ENCODE data around the gene COL4A6. TPM values are rescaled to one million over a fixed set of nuclear protein-coding genes. Genes with fewer than 3 reads are reported as not detected.

Gene COL4A6
- total and polyA plus RNA-seq, 2 experiments from 2014 or later = 0.11 TPM; not detected in 1

GRCh38 chrX:108316456-108316855 is 121.8 kb downstream of the COL4A6 start:
- DNase-seq = no peak
- H3K4me2 ChIP-seq (ENCODE audit: unreplicated experiment) = no peak overlapping the region
- H2AFZ ChIP-seq = no peak overlapping the region
- no peaks in the 10 kb centered on the region for H3K36me3 ChIP-seq (ENCODE audit: low read depth)
- peaks cover 16% of the 10 kb centered on the region for H3K4me1 ChIP-seq (ENCODE audit: insufficient read depth)
- no peaks in the 10 kb centered on the region for H3K9me3 ChIP-seq (ENCODE audit: low read depth)
- H3K27me3 ChIP-seq (replicated peaks; ENCODE audit: insufficient read depth) = no peaks in the 10 kb centered on the region
- H3F3A ChIP-seq (ENCODE audit: insufficient read depth) = peaks cover 11% of the 10 kb centered on the region
- no peak overlapping the region for H3K4me3 ChIP-seq
- H3K9ac ChIP-seq = no peak overlapping the region
- no peaks in the 10 kb centered on the region for H3K9me2 ChIP-seq (ENCODE audit: insufficient read depth)
- in situ Hi-C loops (cut with MboI) = no loop called here
- 82 to 100% methylated on average over 1 of the region's 1 CpG for WGBS, 2 experiments (ENCODE audit: low coverage in 1 of 2, low lambda C conversion rate in 2 of 2, missing lambda C conversion rate in 2 of 2)
- H4K20me1 ChIP-seq (ENCODE audit: insufficient read depth) = no peaks in the 10 kb centered on the region
- H3K79me2 ChIP-seq (ENCODE audit: insufficient read depth) = no peaks in the 10 kb centered on the region
- TF ChIP-seq EZH2 (IDR thresholded peaks at IDR 0.05; ENCODE audit: insufficient read depth, poor library complexity, severe bottlenecking) (no peak), EZH2phosphoT487 (IDR thresholded peaks at IDR 0.05; ENCODE audit: insufficient read depth, low read depth) (no peak)
- no peak overlapping the region for H3K27ac ChIP-seq

GRCh38 chrX:108313669-108314068 is 124.6 kb downstream of the COL4A6 start:
- Histone ChIP-seq H3K4me3 (no peak overlapping the region), H2AFZ (no peak overlapping the region), H3K4me2 (ENCODE audit: unreplicated experiment) (peak overlapping the region; percentile 42), H3K27ac (no peak overlapping the region), H3K9ac (no peak overlapping the region), H3F3A (ENCODE audit: insufficient read depth) (peaks cover 11% of the 10 kb centered on the region), H3K79me2 (ENCODE audit: insufficient read depth) (no peaks in the 10 kb centered on the region), H3K9me3 (ENCODE audit: low read depth) (no peaks in the 10 kb centered on the region), H4K20me1 (ENCODE audit: insufficient read depth) (no peaks in the 10 kb centered on the region), H3K4me1 (ENCODE audit: insufficient read depth) (peaks cover 16% of the 10 kb centered on the region), H3K9me2 (ENCODE audit: insufficient read depth) (no peaks in the 10 kb centered on the region), H3K27me3 (replicated peaks; ENCODE audit: insufficient read depth) (no peaks in the 10 kb centered on the region), H3K36me3 (ENCODE audit: low read depth) (no peaks in the 10 kb centered on the region)
- in situ Hi-C loops (cut with MboI) = no loop called here
- TF ChIP-seq EZH2phosphoT487 (IDR thresholded peaks at IDR 0.05; ENCODE audit: insufficient read depth, low read depth) = no peak
- no peak for TF ChIP-seq EZH2 (IDR thresholded peaks at IDR 0.05; ENCODE audit: insufficient read depth, poor library complexity, severe bottlenecking)
- DNase-seq = peak; percentile 65
- WGBS, 2 experiments (ENCODE audit: low coverage in 1 of 2, low lambda C conversion rate in 2 of 2, missing lambda C conversion rate in 2 of 2) = 0% methylated on average over 1 of the region's 1 CpG

- in situ Hi-C loops (cut with MboI) = no loop called here
- H3K9me3 ChIP-seq (ENCODE audit: low read depth) = no peaks in the 10 kb centered on the region
- no peaks in the 10 kb centered on the region for H3K27me3 ChIP-seq (replicated peaks; ENCODE audit: insufficient read depth)
- peaks cover 11% of the 10 kb centered on the region for H3F3A ChIP-seq (ENCODE audit: insufficient read depth)
- 0 to 8% methylated on average over 1 of the region's 1 CpG for WGBS, 2 experiments (ENCODE audit: low coverage in 1 of 2, low lambda C conversion rate in 2 of 2, missing lambda C conversion rate in 2 of 2)
- H3K9ac ChIP-seq = no peak overlapping the region
- no peak overlapping the region for H3K4me3 ChIP-seq
- no peak overlapping the region for H2AFZ ChIP-seq
- no peaks in the 10 kb centered on the region for H4K20me1 ChIP-seq (ENCODE audit: insufficient read depth)
- TF ChIP-seq EZH2phosphoT487 (IDR thresholded peaks at IDR 0.05; ENCODE audit: insufficient read depth, low read depth) = no peak
- TF ChIP-seq EZH2 (IDR thresholded peaks at IDR 0.05; ENCODE audit: insufficient read depth, poor library complexity, severe bottlenecking) = no peak
- DNase-seq = peak; percentile 80
- no peaks in the 10 kb centered on the region for H3K9me2 ChIP-seq (ENCODE audit: insufficient read depth)
- H3K4me2 ChIP-seq (ENCODE audit: unreplicated experiment) = peak overlapping the region; percentile 42
- H3K79me2 ChIP-seq (ENCODE audit: insufficient read depth) = no peaks in the 10 kb centered on the region
- peak overlapping the region; percentile 45 for H3K27ac ChIP-seq
- H3K36me3 ChIP-seq (ENCODE audit: low read depth) = no peaks in the 10 kb centered on the region
- peaks cover 16% of the 10 kb centered on the region for H3K4me1 ChIP-seq (ENCODE audit: insufficient read depth)
These were observed 125.3 kb downstream of the COL4A6 start for GRCh38 chrX:108312957-108313356.

- Histone ChIP-seq H3K27me3 (replicated peaks; ENCODE audit: insufficient read depth) (no peaks in the 10 kb centered on the region), H3K36me3 (ENCODE audit: low read depth) (no peaks in the 10 kb centered on the region), H3K9me2 (ENCODE audit: insufficient read depth) (no peaks in the 10 kb centered on the region), H3K79me2 (ENCODE audit: insufficient read depth) (no peaks in the 10 kb centered on the region), H3K4me2 (ENCODE audit: unreplicated experiment) (peak overlapping the region; percentile 20), H3K9me3 (ENCODE audit: low read depth) (no peaks in the 10 kb centered on the region), H3K4me3 (no peak overlapping the region), H3K4me1 (ENCODE audit: insufficient read depth) (peaks cover 16% of the 10 kb centered on the region), H4K20me1 (ENCODE audit: insufficient read depth) (no peaks in the 10 kb centered on the region), H3K9ac (no peak overlapping the region), H3K27ac (no peak overlapping the region), H3F3A (ENCODE audit: insufficient read depth) (peaks cover 11% of the 10 kb centered on the region), H2AFZ (no peak overlapping the region)
- WGBS, 2 experiments (ENCODE audit: low coverage in 1 of 2, low lambda C conversion rate in 2 of 2, missing lambda C conversion rate in 2 of 2) = 0 to 6% methylated on average over 1 of the region's 1 CpG
- in situ Hi-C loops (cut with MboI) = no loop called here
- DNase-seq = peak; percentile 33
- TF ChIP-seq EZH2 (IDR thresholded peaks at IDR 0.05; ENCODE audit: insufficient read depth, poor library complexity, severe bottlenecking) = no peak
- TF ChIP-seq EZH2phosphoT487 (IDR thresholded peaks at IDR 0.05; ENCODE audit: insufficient read depth, low read depth) = no peak
These were observed 126.2 kb downstream of the COL4A6 start for GRCh38 chrX:108312011-108312410.

GRCh38 chrX:108310506-108310905 is 127.7 kb downstream of the COL4A6 start:
- Histone ChIP-seq H3K27ac (no peak overlapping the region), H3K4me2 (ENCODE audit: unreplicated experiment) (no peak overlapping the region), H3K4me1 (ENCODE audit: insufficient read depth) (peaks cover 16% of the 10 kb centered on the region), H3K79me2 (ENCODE audit: insufficient read depth) (no peaks in the 10 kb centered on the region), H3F3A (ENCODE audit: insufficient read depth) (peaks cover 11% of the 10 kb centered on the region), H3K36me3 (ENCODE audit: low read depth) (no peaks in the 10 kb centered on the region), H3K27me3 (replicated peaks; ENCODE audit: insufficient read depth) (no peaks in the 10 kb centered on the region), H3K9ac (no peak overlapping the region), H3K4me3 (no peak overlapping the region), H4K20me1 (ENCODE audit: insufficient read depth) (no peaks in the 10 kb centered on the region), H2AFZ (no peak overlapping the region), H3K9me3 (ENCODE audit: low read depth) (no peaks in the 10 kb centered on the region), H3K9me2 (ENCODE audit: insufficient read depth) (no peaks in the 10 kb centered on the region)
- TF ChIP-seq EZH2phosphoT487 (IDR thresholded peaks at IDR 0.05; ENCODE audit: insufficient read depth, low read depth) (no peak), EZH2 (IDR thresholded peaks at IDR 0.05; ENCODE audit: insufficient read depth, poor library complexity, severe bottlenecking) (no peak)
- no peak for DNase-seq
- 91 to 100% methylated on average over 1 of the region's 1 CpG for WGBS, 2 experiments (ENCODE audit: low coverage in 1 of 2, low lambda C conversion rate in 2 of 2, missing lambda C conversion rate in 2 of 2)
- in situ Hi-C loops (cut with MboI) = no loop called here
